HCT116 (cell line): ENCODE data around the gene TDRD3.

Experiments
- EZH2 ChIP-seq: fragments of 200-600 bp; sonication (generic); IDR thresholded peaks from 2 replicates; pipeline ENCODE4 v1.6.1; 2017; ENCODE audit warnings: antibody characterized with exemption, mixed run types
- JUND ChIP-seq: IDR thresholded peaks from 2 replicates; pipeline ENCODE4 v1.6.1; 2012
- POLR2A ChIP-seq: IDR thresholded peaks from 2 replicates; pipeline ENCODE4 v1.7.0; 2011; ENCODE audit warnings: borderline replicate concordance; ENCODE audit not compliant: insufficient read depth, insufficient read length; ENCODE audit errors: extremely low read depth
- POLR2AphosphoS5 ChIP-seq: IDR thresholded peaks from 2 replicates; pipeline ENCODE4 v1.6.1; 2011; ENCODE audit warnings: mild to moderate bottlenecking, low read depth, low read length, moderate library complexity
- RAD21 ChIP-seq: IDR thresholded peaks from 2 replicates; pipeline ENCODE4 v1.6.1; 2012; ENCODE audit warnings: low read depth, mild to moderate bottlenecking
- SIN3A ChIP-seq: IDR thresholded peaks from 2 replicates; pipeline ENCODE4 v1.6.1; 2012; ENCODE audit warnings: low read depth
- SP1 ChIP-seq: IDR thresholded peaks from 2 replicates; pipeline ENCODE4 v1.6.1; 2012; ENCODE audit warnings: low read depth
- ZFX ChIP-seq: fragments of 450-650 bp; IDR thresholded peaks from 2 replicates; pipeline ENCODE4 v1.6.1; 2017
- ZNF274 ChIP-seq: fragments of 200-500 bp; sonication (Bioruptor generic); IDR thresholded peaks from 2 replicates; pipeline ENCODE4 v1.6.1; 2014; ENCODE audit warnings: mild to moderate bottlenecking, low read depth, low read length, inconsistent platforms
- TF ChIP-seq, protein P1 (sequence below), 3 experiments: fragments of 200-600 bp in 1 of 3; sonication (generic) in 1 of 3; IDR thresholded peaks in 2 of 3; conservative IDR thresholded peaks in 1 of 3; 2 replicates each; pipeline ENCODE4 v1.5.1; 2012 to 2017; ENCODE audit warnings: low read depth in 2 of 3, low read length in 2 of 3, antibody characterized with exemption in 1 of 3, borderline replicate concordance in 1 of 3, control low read depth in 1 of 3, mild to moderate bottlenecking in 1 of 3, mixed read lengths in 1 of 3, mixed run types in 1 of 3, moderate library complexity in 1 of 3; ENCODE audit not compliant: insufficient read depth in 1 of 3
- TF ChIP-seq, protein P2 (sequence below): IDR thresholded peaks from 2 replicates; pipeline ENCODE4 v1.6.1; 2012; ENCODE audit warnings: low read depth
- TF ChIP-seq, protein P3 (sequence below): IDR thresholded peaks from 2 replicates; pipeline ENCODE4 v1.6.1; 2011; ENCODE audit warnings: mild to moderate bottlenecking, low read length, moderate library complexity; ENCODE audit not compliant: insufficient replicate concordance; ENCODE audit errors: extremely low read depth
- TF ChIP-seq, protein P4 (sequence below): IDR thresholded peaks from 2 replicates; pipeline ENCODE4 v1.6.1; 2012

DNA sequence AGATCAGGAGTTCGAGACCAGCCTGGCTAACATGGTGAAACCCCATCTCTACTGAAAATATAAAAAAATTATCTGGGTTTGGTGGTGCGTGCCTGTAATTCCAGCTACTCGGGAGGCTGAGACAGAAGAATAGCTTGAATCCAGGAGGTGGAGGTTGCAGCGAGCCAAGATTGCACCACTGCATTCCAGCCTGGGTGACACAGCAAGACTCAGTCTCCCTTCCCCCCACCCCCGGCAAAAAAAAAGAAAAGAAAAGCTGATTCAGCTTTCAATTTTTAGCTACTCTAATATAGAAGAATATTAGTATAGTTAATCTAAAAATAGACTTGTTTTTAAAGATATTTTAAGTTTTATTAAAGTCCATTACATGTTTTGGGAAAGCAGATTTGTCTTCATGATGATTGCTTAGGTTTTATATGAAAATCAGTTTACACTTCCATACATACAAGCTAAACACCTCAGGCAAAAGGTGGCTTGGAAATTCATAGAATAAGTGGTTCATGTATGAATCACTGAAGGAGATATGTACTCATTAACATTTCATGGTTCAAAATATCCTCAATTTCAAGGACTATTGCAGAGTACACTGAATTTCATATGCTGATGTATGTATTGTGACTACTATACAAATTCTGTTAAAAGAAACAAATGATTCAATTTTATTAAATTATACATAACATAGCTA is 165.2 kb downstream of the TDRD3 start:
- TF ChIP-seq, protein P1, sequence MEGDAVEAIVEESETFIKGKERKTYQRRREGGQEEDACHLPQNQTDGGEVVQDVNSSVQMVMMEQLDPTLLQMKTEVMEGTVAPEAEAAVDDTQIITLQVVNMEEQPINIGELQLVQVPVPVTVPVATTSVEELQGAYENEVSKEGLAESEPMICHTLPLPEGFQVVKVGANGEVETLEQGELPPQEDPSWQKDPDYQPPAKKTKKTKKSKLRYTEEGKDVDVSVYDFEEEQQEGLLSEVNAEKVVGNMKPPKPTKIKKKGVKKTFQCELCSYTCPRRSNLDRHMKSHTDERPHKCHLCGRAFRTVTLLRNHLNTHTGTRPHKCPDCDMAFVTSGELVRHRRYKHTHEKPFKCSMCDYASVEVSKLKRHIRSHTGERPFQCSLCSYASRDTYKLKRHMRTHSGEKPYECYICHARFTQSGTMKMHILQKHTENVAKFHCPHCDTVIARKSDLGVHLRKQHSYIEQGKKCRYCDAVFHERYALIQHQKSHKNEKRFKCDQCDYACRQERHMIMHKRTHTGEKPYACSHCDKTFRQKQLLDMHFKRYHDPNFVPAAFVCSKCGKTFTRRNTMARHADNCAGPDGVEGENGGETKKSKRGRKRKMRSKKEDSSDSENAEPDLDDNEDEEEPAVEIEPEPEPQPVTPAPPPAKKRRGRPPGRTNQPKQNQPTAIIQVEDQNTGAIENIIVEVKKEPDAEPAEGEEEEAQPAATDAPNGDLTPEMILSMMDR (IDR thresholded peaks at IDR 0.05 in 2 of 3, conservative IDR thresholded peaks at IDR 0.05 in 1 of 3; ENCODE audit: borderline replicate concordance in 1 of 3, insufficient read depth in 1 of 3, low read depth in 2 of 3, low read length in 2 of 3), result no peak
- TF ChIP-seq POLR2A (no peak), POLR2AphosphoS5 (no peak), EZH2 (no peak), JUND (no peak), SP1 (no peak), ZFX (no peak), SIN3A (no peak), ZNF274 (no peak), RAD21 (no peak)
- TF ChIP-seq, protein P2, sequence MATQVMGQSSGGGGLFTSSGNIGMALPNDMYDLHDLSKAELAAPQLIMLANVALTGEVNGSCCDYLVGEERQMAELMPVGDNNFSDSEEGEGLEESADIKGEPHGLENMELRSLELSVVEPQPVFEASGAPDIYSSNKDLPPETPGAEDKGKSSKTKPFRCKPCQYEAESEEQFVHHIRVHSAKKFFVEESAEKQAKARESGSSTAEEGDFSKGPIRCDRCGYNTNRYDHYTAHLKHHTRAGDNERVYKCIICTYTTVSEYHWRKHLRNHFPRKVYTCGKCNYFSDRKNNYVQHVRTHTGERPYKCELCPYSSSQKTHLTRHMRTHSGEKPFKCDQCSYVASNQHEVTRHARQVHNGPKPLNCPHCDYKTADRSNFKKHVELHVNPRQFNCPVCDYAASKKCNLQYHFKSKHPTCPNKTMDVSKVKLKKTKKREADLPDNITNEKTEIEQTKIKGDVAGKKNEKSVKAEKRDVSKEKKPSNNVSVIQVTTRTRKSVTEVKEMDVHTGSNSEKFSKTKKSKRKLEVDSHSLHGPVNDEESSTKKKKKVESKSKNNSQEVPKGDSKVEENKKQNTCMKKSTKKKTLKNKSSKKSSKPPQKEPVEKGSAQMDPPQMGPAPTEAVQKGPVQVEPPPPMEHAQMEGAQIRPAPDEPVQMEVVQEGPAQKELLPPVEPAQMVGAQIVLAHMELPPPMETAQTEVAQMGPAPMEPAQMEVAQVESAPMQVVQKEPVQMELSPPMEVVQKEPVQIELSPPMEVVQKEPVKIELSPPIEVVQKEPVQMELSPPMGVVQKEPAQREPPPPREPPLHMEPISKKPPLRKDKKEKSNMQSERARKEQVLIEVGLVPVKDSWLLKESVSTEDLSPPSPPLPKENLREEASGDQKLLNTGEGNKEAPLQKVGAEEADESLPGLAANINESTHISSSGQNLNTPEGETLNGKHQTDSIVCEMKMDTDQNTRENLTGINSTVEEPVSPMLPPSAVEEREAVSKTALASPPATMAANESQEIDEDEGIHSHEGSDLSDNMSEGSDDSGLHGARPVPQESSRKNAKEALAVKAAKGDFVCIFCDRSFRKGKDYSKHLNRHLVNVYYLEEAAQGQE, result no peak
- TF ChIP-seq, protein P3, sequence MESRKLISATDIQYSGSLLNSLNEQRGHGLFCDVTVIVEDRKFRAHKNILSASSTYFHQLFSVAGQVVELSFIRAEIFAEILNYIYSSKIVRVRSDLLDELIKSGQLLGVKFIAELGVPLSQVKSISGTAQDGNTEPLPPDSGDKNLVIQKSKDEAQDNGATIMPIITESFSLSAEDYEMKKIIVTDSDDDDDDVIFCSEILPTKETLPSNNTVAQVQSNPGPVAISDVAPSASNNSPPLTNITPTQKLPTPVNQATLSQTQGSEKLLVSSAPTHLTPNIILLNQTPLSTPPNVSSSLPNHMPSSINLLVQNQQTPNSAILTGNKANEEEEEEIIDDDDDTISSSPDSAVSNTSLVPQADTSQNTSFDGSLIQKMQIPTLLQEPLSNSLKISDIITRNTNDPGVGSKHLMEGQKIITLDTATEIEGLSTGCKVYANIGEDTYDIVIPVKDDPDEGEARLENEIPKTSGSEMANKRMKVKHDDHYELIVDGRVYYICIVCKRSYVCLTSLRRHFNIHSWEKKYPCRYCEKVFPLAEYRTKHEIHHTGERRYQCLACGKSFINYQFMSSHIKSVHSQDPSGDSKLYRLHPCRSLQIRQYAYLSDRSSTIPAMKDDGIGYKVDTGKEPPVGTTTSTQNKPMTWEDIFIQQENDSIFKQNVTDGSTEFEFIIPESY, result no peak
- TF ChIP-seq, protein P4, sequence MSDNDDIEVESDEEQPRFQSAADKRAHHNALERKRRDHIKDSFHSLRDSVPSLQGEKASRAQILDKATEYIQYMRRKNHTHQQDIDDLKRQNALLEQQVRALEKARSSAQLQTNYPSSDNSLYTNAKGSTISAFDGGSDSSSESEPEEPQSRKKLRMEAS, result no peak
